GM12873 (cell line): ENCODE results near the gene CR2.

Experiments used
- CTCF ChIP-seq: IDR thresholded peaks from 2 replicates; pipeline ENCODE4 v1.5.1; 2012; ENCODE audit warnings: low read depth, mild to moderate bottlenecking, moderate library complexity, low read length, control low read depth; ENCODE audit not compliant: insufficient read depth; ENCODE audit errors: missing control alignments

The CR2 gene

GRCh38 chr1:207458414-207458813 lies 4.3 kb downstream of the CR2 start:
- TF ChIP-seq CTCF: no peak

DNA sequence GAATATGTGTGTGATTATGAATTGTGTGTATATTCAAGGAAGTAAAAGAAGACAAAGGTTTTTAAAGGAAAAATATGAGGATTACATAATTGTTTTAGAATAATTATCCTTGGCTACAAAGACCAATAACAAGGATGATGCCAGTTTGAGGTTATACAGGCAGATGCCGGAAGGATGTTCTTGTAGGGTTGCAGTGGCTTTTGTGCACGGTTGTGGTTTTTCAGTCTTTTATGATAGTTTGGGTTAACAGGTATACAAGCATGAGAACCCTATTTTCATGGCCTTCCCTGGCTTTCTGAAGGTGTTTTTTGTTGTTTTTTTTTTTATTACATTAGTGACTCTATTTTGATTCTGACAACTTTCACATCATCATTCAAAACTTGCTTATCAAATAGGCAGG lies 4.9 kb downstream of the CR2 start:
- no peak for TF ChIP-seq CTCF

DNA sequence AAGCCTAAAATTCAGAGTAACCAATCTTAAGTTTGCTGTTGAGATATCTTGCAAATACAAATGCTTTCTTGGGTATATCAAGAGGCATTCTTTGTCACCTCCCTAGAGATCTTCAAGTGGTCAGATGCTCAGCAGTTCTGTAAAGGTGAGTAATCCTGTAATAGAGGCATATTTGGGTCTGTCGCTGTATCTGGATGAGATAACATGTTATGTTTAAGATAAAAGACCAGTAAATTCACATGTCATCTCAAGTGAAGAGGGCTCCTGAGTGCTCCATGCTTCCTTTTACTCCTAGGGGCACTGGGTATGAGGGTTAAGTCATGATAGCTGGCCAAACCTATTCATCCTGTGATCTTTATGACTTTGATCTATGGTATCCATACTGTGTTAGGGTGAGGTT lies 7.5 kb downstream of the CR2 start:
- no peak for TF ChIP-seq CTCF

DNA sequence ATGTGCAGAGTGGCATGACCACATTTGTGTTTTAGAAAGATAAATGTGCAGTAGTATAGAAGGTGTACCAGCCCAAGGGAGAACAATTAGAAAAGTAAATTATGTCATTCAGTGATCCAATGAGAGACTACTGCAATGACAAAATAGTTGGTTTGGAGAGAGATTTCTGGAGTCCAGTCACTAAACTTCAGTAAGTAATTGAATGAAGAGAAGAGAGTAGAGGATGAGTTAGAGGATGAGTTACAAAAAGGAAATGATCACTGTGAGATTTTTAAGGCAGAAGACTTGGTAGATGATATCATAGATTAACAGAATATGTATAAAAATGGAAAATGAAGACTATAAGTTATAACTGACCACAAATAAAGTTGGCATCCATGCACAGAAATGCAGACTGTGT lies 8.4 kb downstream of the CR2 start:
- no peak for TF ChIP-seq CTCF

GRCh38 chr1:207463021-207463420 lies 8.9 kb downstream of the CR2 start:
- TF ChIP-seq CTCF: no peak

DNA sequence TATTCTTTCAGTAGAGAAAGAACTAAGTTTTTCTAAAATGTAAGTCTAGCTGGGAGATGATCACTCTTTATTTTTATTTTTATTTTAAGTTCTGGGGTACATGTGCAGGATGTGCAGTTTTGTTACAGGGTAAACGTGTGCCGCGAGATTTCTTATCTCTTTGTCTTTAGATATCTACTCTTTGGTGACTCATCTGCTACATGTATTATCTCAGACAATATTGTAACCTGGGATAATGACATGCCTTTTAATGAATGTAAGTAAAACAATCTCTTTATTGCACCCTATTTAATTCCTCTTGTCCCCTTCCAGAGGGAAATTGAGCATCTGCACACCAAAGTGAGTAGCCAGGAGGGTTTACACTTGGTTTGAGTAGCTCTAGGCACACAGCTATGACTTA lies 9.4 kb downstream of the CR2 start:
- no peak for TF ChIP-seq CTCF

- no peak for TF ChIP-seq CTCF
Measured at GRCh38 chr1:207470927-207471326, 16.8 kb downstream of the CR2 start.

DNA sequence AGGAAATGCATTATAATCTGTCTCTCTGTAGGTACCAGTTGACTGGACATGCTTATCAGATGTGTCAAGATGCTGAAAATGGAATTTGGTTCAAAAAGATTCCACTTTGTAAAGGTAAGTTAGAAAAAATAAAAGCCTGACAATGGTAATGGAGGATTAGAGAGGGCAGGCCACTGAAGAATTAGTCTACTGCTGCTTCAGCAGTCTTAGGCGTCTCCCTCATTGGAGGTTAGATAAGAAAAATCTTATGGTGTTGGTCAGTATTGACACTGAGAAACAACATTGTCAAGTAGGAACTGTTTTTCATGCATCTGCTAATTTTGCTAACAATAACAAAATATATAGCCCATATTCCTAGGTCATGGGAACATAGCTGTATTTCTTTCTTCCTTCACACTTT lies 20.1 kb downstream of the CR2 start:
- TF ChIP-seq CTCF: no peak
